Upper lobe of right lung (tissue), 1 donor: ENCODE data around the gene EPM2A. TPM values are rescaled to one million over a fixed set of nuclear protein-coding genes. Genes with fewer than 3 reads are reported as not detected.

Source experiments
- ATAC-seq: fragments of 200-7000 bp; cut with Tn5 transposase; one replicate; pipeline ENCODE4 v1.9.1; 2020; ENCODE audit warnings: mild to moderate bottlenecking, moderate library complexity
- DNase-seq: peaks from one replicate; pipeline ENCODE4 v3.0.0-alpha.2; 2020
- H3K27ac ChIP-seq: fragments of 200-600 bp; one replicate; pipeline ENCODE4 v1.8.0; 2022
- H3K27me3 ChIP-seq: fragments of 200-600 bp; one replicate; pipeline ENCODE4 v1.8.0; 2022; ENCODE audit warnings: mild to moderate bottlenecking
- H3K36me3 ChIP-seq: fragments of 200-600 bp; one replicate; pipeline ENCODE4 v1.8.0; 2022
- H3K4me1 ChIP-seq: fragments of 200-600 bp; one replicate; pipeline ENCODE4 v1.8.0; 2022
- H3K4me3 ChIP-seq: fragments of 200-600 bp; one replicate; pipeline ENCODE4 v1.8.0; 2022; ENCODE audit warnings: mild to moderate bottlenecking
- H3K9me3 ChIP-seq: fragments of 200-600 bp; one replicate; pipeline ENCODE4 v1.8.0; 2022
- intact Hi-C: fragments of 100-400 bp; cut with DNase I; formaldehyde crosslinking; loops from one replicate; pipeline ENCODE4 v1.11.0; 2022
- total RNA-seq: library from RNA; stranded (reverse); fragmentation: NEBNext Ultra II Directional; extraction: Animal tissue kit (Norgen Biotek cat#: 25700); gene quantifications from one replicate; pipeline ENCODE4 v1.2.1, GENCODE V29; 2021
- TF ChIP-seq, protein P1 (sequence below): fragments of 200-600 bp; IDR thresholded peaks from one replicate; pipeline ENCODE4 v1.8.0; 2022; ENCODE audit warnings: antibody characterized with exemption
- donor health status: DM: no; HTN: yes; CAD: no; lungs with severe emphysema.

EPM2A gene
- total RNA-seq, 1 donor from 2014 or later, result 8.1 TPM

DNA sequence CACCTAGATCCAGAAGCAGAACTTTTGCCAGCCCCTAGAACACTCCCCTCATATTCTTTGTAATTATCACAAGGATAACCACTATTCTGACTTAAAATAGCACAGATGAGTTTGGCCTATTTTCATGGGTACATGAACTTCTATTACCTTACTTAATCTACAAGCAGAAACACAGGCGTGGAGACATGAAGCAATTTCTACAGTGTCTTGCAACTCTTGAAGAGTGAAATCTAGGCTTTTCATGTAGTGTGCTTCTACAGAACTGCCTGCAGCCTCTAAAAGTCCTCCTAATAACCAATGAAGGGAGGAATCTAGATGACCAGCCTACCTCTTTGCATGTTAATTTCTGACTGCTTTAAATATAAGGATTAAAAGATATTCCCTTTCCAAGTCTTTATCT, 82.7 kb downstream of the EPM2A start:
- no peak overlapping the region for H3K27ac ChIP-seq
- no peak for ATAC-seq
- no peaks in the 10 kb centered on the region for H3K9me3 ChIP-seq
- no peak overlapping the region for H3K4me3 ChIP-seq
- TF ChIP-seq, protein P1, sequence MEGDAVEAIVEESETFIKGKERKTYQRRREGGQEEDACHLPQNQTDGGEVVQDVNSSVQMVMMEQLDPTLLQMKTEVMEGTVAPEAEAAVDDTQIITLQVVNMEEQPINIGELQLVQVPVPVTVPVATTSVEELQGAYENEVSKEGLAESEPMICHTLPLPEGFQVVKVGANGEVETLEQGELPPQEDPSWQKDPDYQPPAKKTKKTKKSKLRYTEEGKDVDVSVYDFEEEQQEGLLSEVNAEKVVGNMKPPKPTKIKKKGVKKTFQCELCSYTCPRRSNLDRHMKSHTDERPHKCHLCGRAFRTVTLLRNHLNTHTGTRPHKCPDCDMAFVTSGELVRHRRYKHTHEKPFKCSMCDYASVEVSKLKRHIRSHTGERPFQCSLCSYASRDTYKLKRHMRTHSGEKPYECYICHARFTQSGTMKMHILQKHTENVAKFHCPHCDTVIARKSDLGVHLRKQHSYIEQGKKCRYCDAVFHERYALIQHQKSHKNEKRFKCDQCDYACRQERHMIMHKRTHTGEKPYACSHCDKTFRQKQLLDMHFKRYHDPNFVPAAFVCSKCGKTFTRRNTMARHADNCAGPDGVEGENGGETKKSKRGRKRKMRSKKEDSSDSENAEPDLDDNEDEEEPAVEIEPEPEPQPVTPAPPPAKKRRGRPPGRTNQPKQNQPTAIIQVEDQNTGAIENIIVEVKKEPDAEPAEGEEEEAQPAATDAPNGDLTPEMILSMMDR, result no peak
- no peaks in the 10 kb centered on the region for H3K4me1 ChIP-seq
- no peaks in the 10 kb centered on the region for H3K36me3 ChIP-seq
- DNase-seq, result no peak
- intact Hi-C loops, result no loop called here
- H3K27me3 ChIP-seq, result no peaks in the 10 kb centered on the region

GRCh38 chr6:145651988-145652387, 83.3 kb downstream of the EPM2A start:
- intact Hi-C loops, result no loop called here
- Histone ChIP-seq H3K4me3 (no peak overlapping the region), H3K9me3 (no peaks in the 10 kb centered on the region), H3K27me3 (no peaks in the 10 kb centered on the region), H3K27ac (no peak overlapping the region), H3K36me3 (no peaks in the 10 kb centered on the region), H3K4me1 (no peaks in the 10 kb centered on the region)
- no peak for DNase-seq
- ATAC-seq, result no peak
- TF ChIP-seq, protein P1, result no peak

DNA sequence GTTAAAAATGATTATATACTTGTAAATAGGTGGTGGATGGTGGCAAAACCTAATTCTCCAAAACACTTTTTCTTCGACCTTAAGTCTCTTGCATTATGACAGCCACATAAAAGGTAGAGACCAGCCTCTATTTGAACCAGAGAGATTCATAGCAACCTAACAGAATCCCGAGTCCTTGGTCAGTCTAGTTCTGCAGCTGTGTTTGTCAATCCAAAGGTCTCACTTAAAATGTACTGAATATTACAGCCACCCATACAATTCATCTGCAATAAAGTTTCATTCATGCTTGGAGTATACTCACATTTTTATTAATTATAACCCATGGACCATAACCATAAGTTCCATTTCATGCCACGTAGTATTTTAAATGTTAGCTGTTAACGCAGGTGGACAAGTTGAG, 87.2 kb downstream of the EPM2A start:
- intact Hi-C loops, result no loop called here
- H3K9me3 ChIP-seq, result no peaks in the 10 kb centered on the region
- H3K27me3 ChIP-seq, result no peaks in the 10 kb centered on the region
- ATAC-seq (no peak), DNase-seq (no peak)
- no peak overlapping the region for H3K27ac ChIP-seq
- H3K4me3 ChIP-seq, result no peak overlapping the region
- H3K4me1 ChIP-seq, result no peaks in the 10 kb centered on the region
- no peaks in the 10 kb centered on the region for H3K36me3 ChIP-seq
- TF ChIP-seq, protein P1, result no peak

DNA sequence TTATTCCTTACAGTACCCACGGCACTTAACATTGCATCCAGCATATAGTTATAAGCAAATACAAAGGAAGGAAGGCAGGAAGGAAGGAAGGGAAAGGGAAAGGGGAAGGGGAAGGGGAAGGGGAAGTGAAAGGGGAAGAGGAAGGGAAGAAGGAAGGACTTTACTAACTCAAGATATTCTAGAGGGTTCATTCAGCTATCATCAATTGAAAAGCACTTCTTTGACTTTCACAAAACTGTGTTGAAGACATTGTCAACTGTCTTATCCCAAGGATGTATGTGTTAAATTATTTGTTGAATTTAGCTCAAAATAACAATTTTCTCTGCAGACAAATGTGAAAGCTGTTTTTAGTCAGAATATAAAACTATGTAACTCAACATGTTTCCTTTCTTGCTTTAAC, 87.7 kb downstream of the EPM2A start:
- ATAC-seq, result no peak
- DNase-seq, result no peak
- intact Hi-C loops, result no loop called here

GRCh38 chr6:145643760-145644159, 91.6 kb downstream of the EPM2A start:
- DNase-seq, result no peak
- TF ChIP-seq, protein P1, result no peak
- intact Hi-C loops, result no loop called here

More for the DNA sequence above, 87.7 kb downstream of the EPM2A start:
- H3K27ac ChIP-seq, result no peak overlapping the region
- no peaks in the 10 kb centered on the region for H3K9me3 ChIP-seq
- no peaks in the 10 kb centered on the region for H3K4me1 ChIP-seq
- no peaks in the 10 kb centered on the region for H3K27me3 ChIP-seq
- no peak overlapping the region for H3K4me3 ChIP-seq
- TF ChIP-seq, protein P1, result no peak
- H3K36me3 ChIP-seq, result no peaks in the 10 kb centered on the region

GRCh38 chr6:145633981-145634627, 101.2 kb downstream of the EPM2A start:
- no peaks in the 10 kb centered on the region for H3K36me3 ChIP-seq
- no peak overlapping the region for H3K27ac ChIP-seq
- ATAC-seq (peak; percentile 94), DNase-seq (peak; percentile 86)
- no peak overlapping the region for H3K4me3 ChIP-seq
- intact Hi-C loops, result no loop called here
- no peaks in the 10 kb centered on the region for H3K9me3 ChIP-seq
- H3K4me1 ChIP-seq, result no peaks in the 10 kb centered on the region
- H3K27me3 ChIP-seq, result no peaks in the 10 kb centered on the region
- TF ChIP-seq, protein P1, result peak; percentile 88

More at GRCh38 chr6:145643760-145644159, 91.6 kb downstream of the EPM2A start:
- Histone ChIP-seq H3K36me3 (no peaks in the 10 kb centered on the region), H3K4me1 (no peaks in the 10 kb centered on the region), H3K9me3 (no peaks in the 10 kb centered on the region), H3K27me3 (no peaks in the 10 kb centered on the region), H3K27ac (no peak overlapping the region), H3K4me3 (no peak overlapping the region)
- no peak for ATAC-seq
